ENCODE data around the gene AXIN2. TPM values are rescaled to one million over a fixed set of nuclear protein-coding genes. Genes with fewer than 3 reads are reported as not detected.

Gene AXIN2
- polyA plus RNA-seq, 1 experiment: 2.8 TPM

DNA sequence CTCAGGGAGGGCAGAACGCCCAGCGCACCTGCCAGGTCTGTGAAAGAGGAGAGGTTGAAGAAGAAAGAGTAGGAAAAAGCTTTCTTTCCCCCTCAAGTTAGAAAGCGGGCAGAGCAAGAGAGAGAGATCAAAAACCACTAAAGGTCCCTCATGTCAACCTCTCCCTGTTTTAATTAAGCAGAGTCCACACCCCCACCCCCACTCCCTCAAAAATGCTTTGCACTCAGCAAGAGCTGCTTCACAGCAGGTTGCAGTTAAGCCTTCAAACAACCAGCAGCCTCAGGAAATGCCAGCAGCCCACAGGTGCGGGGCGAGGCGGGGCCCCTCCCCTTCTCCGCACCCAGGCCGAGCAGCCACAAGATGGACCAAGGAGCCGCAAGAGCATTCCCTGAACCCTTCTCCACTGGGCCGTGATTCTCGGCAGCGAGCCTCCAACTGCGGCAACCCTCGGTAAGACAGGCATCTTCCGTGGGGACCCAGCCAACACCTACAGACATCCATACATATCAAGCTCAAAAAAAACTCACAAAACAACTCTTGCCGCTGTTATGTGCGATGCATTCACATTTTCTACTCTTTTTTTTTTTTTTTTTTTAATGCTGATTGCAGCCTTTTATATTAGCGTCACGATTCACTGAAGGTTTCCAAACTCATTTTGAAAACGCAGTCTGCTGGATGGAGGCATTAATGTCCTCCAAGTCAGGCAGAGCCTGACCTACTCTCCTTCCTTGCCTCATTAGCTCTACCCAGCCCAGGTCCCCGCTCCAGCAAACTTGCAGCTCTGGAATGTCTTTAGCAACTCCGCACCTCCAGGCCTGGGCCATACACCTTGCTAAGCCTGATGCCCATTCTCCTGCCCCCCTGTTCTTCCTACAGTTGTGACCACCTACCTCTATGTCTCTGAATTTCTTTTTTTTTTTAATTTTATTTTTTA lies 66.1 kb downstream of the AXIN2 start:
- POLR2A ChIA-PET: no interaction called here
- H3K27ac ChIP-seq (ENCODE audit: low read depth, low read length): no peak overlapping the region
- H3K27me3 ChIP-seq (ENCODE audit: control insufficient read depth, insufficient read depth, low read length): peaks cover 20% of the 10 kb centered on the region
- no peak for DNase-seq (ENCODE audit: low read depth, low spot score)
- H3K9me3 ChIP-seq (ENCODE audit: control insufficient read depth, insufficient read depth, low read length): no peaks in the 10 kb centered on the region; the same call in 1 of the 2 replicates
- no peak overlapping the region for H3K4me3 ChIP-seq (ENCODE audit: low read depth, low read length)
- CTCF ChIA-PET: interaction anchor here (0.6 kb wide), 1 partner anchor 496 kb away, joined by 3 read pairs; no protein-coding TSS in a partner anchor
- TF ChIP-seq, protein P1, sequence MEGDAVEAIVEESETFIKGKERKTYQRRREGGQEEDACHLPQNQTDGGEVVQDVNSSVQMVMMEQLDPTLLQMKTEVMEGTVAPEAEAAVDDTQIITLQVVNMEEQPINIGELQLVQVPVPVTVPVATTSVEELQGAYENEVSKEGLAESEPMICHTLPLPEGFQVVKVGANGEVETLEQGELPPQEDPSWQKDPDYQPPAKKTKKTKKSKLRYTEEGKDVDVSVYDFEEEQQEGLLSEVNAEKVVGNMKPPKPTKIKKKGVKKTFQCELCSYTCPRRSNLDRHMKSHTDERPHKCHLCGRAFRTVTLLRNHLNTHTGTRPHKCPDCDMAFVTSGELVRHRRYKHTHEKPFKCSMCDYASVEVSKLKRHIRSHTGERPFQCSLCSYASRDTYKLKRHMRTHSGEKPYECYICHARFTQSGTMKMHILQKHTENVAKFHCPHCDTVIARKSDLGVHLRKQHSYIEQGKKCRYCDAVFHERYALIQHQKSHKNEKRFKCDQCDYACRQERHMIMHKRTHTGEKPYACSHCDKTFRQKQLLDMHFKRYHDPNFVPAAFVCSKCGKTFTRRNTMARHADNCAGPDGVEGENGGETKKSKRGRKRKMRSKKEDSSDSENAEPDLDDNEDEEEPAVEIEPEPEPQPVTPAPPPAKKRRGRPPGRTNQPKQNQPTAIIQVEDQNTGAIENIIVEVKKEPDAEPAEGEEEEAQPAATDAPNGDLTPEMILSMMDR (IDR thresholded peaks at IDR 0.05; ENCODE audit: low read depth, low read length): no peak

DNA sequence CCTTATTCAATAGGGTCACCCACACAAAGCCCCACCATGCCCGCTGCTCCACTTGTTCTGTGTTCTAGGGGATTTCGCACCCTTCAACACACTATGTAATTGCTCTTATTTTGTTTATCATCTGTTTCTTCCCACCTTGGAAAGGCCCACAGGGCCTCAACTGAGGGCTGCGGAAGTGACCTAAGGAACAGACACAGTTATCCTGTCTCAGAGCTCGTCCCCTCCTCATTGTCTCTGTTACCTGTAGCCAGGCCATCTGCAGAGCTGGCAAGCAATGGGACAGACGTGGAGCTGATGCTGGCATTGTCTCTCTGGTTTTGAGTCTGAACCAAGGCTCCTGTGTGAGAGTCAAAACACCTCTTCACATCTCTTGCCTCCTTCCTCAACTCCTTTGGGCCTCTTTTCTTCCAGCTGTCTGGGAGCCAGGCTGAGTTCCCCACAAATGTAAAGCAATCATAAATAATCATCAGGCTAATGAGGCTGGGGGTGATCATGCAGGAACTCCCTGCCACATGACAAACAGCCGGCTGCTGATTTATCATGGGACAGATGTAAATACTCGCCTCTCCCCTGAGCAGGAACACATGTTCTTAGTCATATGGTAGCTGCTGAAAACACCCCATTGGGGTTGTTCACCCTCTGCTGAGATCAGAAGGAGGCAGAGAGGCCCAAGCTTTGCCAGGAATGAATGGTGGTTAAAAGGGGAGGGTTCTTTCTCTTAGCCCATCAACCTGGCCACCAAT lies 71.9 kb downstream of the AXIN2 start:
- POLR2A ChIA-PET: no interaction called here

DNA sequence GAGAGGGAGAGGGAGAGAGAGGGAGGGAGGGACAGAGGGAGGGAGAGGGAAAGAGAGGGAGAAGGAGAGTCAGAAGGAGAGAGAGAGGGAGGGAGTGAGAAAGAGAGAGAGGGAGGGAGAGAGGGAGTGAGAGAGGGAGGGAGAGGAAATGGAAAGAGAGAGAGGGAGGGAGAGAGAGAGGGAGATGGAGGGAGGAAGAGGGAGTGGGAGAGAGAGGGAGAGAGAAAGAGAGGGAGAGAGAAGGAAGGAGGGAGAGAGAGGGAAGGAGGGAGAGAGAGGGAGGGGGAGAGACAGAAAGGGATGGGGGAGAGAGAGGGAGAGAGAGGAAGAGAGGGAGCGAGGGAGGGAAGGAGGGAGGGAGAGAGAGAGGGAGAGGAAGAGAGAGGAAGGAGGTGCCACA lies 72.8 kb downstream of the AXIN2 start:
- CTCF ChIA-PET: no interaction called here
- H3K27me3 ChIP-seq (ENCODE audit: control insufficient read depth, insufficient read depth, low read length): peaks cover 10% of the 10 kb centered on the region
- DNase-seq (ENCODE audit: low read depth, low spot score): no peak
- H3K9me3 ChIP-seq (ENCODE audit: control insufficient read depth, insufficient read depth, low read length): no peaks in the 10 kb centered on the region; the same call in 1 of the 2 replicates
- no peak overlapping the region for H3K4me3 ChIP-seq (ENCODE audit: low read depth, low read length)
- TF ChIP-seq, protein P1 (IDR thresholded peaks at IDR 0.05; ENCODE audit: low read depth, low read length): no peak
- POLR2A ChIA-PET: no interaction called here
- no peak overlapping the region for H3K27ac ChIP-seq (ENCODE audit: low read depth, low read length)

More for the DNA sequence above, 71.9 kb downstream of the AXIN2 start:
- H3K27ac ChIP-seq (ENCODE audit: low read depth, low read length): no peak overlapping the region
- no peak for DNase-seq (ENCODE audit: low read depth, low spot score)
- CTCF ChIA-PET: no interaction called here
- TF ChIP-seq, protein P1 (IDR thresholded peaks at IDR 0.05; ENCODE audit: low read depth, low read length): no peak
- no peaks in the 10 kb centered on the region; the same call in 1 of the 2 replicates for H3K9me3 ChIP-seq (ENCODE audit: control insufficient read depth, insufficient read depth, low read length)
- H3K27me3 ChIP-seq (ENCODE audit: control insufficient read depth, insufficient read depth, low read length): peaks cover 10% of the 10 kb centered on the region
- H3K4me3 ChIP-seq (ENCODE audit: low read depth, low read length): no peak overlapping the region

DNA sequence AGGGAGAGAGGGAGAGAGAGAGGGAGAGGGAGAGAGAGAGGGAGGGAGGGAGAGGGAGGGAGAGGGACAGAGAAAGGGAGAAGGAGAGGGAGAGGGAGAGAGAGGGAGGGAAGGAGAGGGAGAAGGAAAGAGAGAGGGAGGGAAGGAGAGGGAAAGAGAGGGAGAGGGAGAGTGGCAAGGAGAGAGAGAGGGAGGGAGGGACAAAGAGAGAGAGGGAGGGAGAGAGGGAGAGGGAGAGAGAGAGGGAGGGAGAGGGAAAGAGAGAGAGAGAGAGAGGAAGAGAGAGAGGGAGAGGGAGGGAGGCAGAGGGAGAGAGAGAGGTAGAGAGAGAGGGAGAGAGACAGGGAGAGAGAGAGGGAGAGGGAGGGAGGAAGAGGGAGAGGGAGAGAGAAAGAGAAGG lies 73.5 kb downstream of the AXIN2 start:
- ChIA-PET CTCF (no interaction called here), POLR2A (no interaction called here)
- TF ChIP-seq, protein P1 (IDR thresholded peaks at IDR 0.05; ENCODE audit: low read depth, low read length): no peak
- no peaks in the 10 kb centered on the region; the same call in 1 of the 2 replicates for H3K9me3 ChIP-seq (ENCODE audit: control insufficient read depth, insufficient read depth, low read length)
- H3K4me3 ChIP-seq (ENCODE audit: low read depth, low read length): no peak overlapping the region
- DNase-seq (ENCODE audit: low read depth, low spot score): no peak
- H3K27me3 ChIP-seq (ENCODE audit: control insufficient read depth, insufficient read depth, low read length): peaks cover 10% of the 10 kb centered on the region
- no peak overlapping the region for H3K27ac ChIP-seq (ENCODE audit: low read depth, low read length)
